ENCODE results near the gene CLUH. TPM values are rescaled to one million over a fixed set of nuclear protein-coding genes. Genes with fewer than 3 reads are reported as not detected.

CLUH gene
- total and polyA plus RNA-seq, 5 donors = 79.0 to 121 (median 106) TPM

Small RNAs within 50 kb of the gene (microRNA-seq; reads per million reads assigned to microRNA genes)
- gene MIR1253 = 0 reads per million in 2 donors
- gene MIR6776 = 0.54 to 0.84 reads per million in 2 donors

Other genes with a start within 250 kb of the CLUH start
- 10 to 100 TPM; 22.6 to 26.5 (median 23.6) TPM for gene METTL16, start 199.9 kb downstream of the CLUH start, total RNA-seq
- gene METTL16, start 199.9 kb downstream of the CLUH start, polyA plus RNA-seq = 17.7 TPM
- gene PAFAH1B1, start 118.1 kb downstream of the CLUH start, total RNA-seq = 100 to 1,000 TPM; 104 to 128 (median 106) TPM
- gene PAFAH1B1, start 118.1 kb downstream of the CLUH start, polyA plus RNA-seq = 39.1 TPM
- gene CCDC92B, start 37.9 kb upstream of the CLUH start, total RNA-seq = under 1 TPM in 3 of 4 donors, not detected in 1; 0.15 to 0.40 (median 0.26) TPM
- 0.20 TPM for gene CCDC92B, start 37.9 kb upstream of the CLUH start, polyA plus RNA-seq
- gene RAP1GAP2, start 84.7 kb upstream of the CLUH start, total RNA-seq = 10 to 100 TPM; 35.1 to 62.1 (median 51.3) TPM
- gene RAP1GAP2, start 84.7 kb upstream of the CLUH start, polyA plus RNA-seq = 29.7 TPM

All from right cardiac atrium (tissue), 5 donors.